ENCODE data around the gene HSPA1A.
"Not testable (repeated sequence)": the region's sequence is repeated elsewhere in the genome, so short reads cannot be mapped to it uniquely, and the experiment has no call there.

The HSPA1A gene

GRCh38 chr6:31796993-31797385 lies 18.4 kb upstream of the HSPA1A start:
- peaks cover 55% of the 10 kb centered on the region for H3K79me2 ChIP-seq (ENCODE audit: insufficient read depth, low read length)
- peak overlapping the region; percentile 66 for H3K4me2 ChIP-seq (ENCODE audit: low read depth, low read length, poor library complexity, severe bottlenecking)
- no peaks in the 10 kb centered on the region for H3K36me3 ChIP-seq (ENCODE audit: insufficient read depth, low read length)
- peaks cover 7% of the 10 kb centered on the region for H3K27me3 ChIP-seq (ENCODE audit: insufficient read depth, low read length, poor library complexity, severe bottlenecking)
- peaks cover 42% of the 10 kb centered on the region for H3K4me1 ChIP-seq (ENCODE audit: insufficient read depth, low read length, poor library complexity, severe bottlenecking)
- H4K20me1 ChIP-seq (ENCODE audit: insufficient read depth, low read length, poor library complexity, severe bottlenecking) = peaks cover 19% of the 10 kb centered on the region
- peaks cover 9% of the 10 kb centered on the region; the same call in 1 of the 2 replicates for H3F3A ChIP-seq (ENCODE audit: low read depth)
- no peak overlapping the region for H2AFZ ChIP-seq (ENCODE audit: low read length)
- H3K9me2 ChIP-seq (replicated peaks; ENCODE audit: low read depth, low read length) = no peaks in the 10 kb centered on the region
- no peaks in the 10 kb centered on the region for H3K9me3 ChIP-seq (ENCODE audit: insufficient read depth, low read depth, low read length)
- peak overlapping the region; percentile 64 for H3K4me3 ChIP-seq (ENCODE audit: low read length, poor library complexity, severe bottlenecking)
- H3K9ac ChIP-seq (ENCODE audit: low read depth, low read length, poor library complexity, severe bottlenecking) = peak overlapping the region; percentile 65
- TF ChIP-seq CTCF (conservative IDR thresholded peaks at IDR 0.05; ENCODE audit: low read length) (no peak), EZH2phosphoT487 (IDR thresholded peaks at IDR 0.05; ENCODE audit: borderline replicate concordance) (no peak)

GRCh38 chr6:31797588-31797987 lies 17.8 kb upstream of the HSPA1A start:
- Histone ChIP-seq H3K9ac (ENCODE audit: low read depth, low read length, poor library complexity, severe bottlenecking) (peak overlapping the region; percentile 65), H3K9me3 (ENCODE audit: insufficient read depth, low read depth, low read length) (no peaks in the 10 kb centered on the region), H4K20me1 (ENCODE audit: insufficient read depth, low read length, poor library complexity, severe bottlenecking) (peaks cover 19% of the 10 kb centered on the region), H2AFZ (ENCODE audit: low read length) (no peak overlapping the region), H3K4me3 (ENCODE audit: low read length, poor library complexity, severe bottlenecking) (peak overlapping the region; percentile 64), H3K4me1 (ENCODE audit: insufficient read depth, low read length, poor library complexity, severe bottlenecking) (peaks cover 42% of the 10 kb centered on the region), H3K9me2 (replicated peaks; ENCODE audit: low read depth, low read length) (no peaks in the 10 kb centered on the region), H3K27me3 (ENCODE audit: insufficient read depth, low read length, poor library complexity, severe bottlenecking) (peaks cover 7% of the 10 kb centered on the region), H3K79me2 (ENCODE audit: insufficient read depth, low read length) (peaks cover 53% of the 10 kb centered on the region), H3K4me2 (ENCODE audit: low read depth, low read length, poor library complexity, severe bottlenecking) (peak overlapping the region; percentile 66), H3K36me3 (ENCODE audit: insufficient read depth, low read length) (no peaks in the 10 kb centered on the region), H3F3A (ENCODE audit: low read depth) (peaks cover 9% of the 10 kb centered on the region; the same call in 1 of the 2 replicates)
- TF ChIP-seq EZH2phosphoT487 (IDR thresholded peaks at IDR 0.05; ENCODE audit: borderline replicate concordance) (no peak), CTCF (conservative IDR thresholded peaks at IDR 0.05; ENCODE audit: low read length) (no peak)

GRCh38 chr6:31799781-31800180 lies 15.6 kb upstream of the HSPA1A start:
- no peaks in the 10 kb centered on the region for H3K9me3 ChIP-seq (ENCODE audit: insufficient read depth, low read depth, low read length)
- H3F3A ChIP-seq (ENCODE audit: low read depth) = peaks cover 9% of the 10 kb centered on the region; the same call in 1 of the 2 replicates
- H3K9ac ChIP-seq (ENCODE audit: low read depth, low read length, poor library complexity, severe bottlenecking) = peak overlapping the region; percentile 12
- peaks cover 50% of the 10 kb centered on the region for H3K79me2 ChIP-seq (ENCODE audit: insufficient read depth, low read length)
- H3K36me3 ChIP-seq (ENCODE audit: insufficient read depth, low read length) = no peaks in the 10 kb centered on the region
- no peak overlapping the region for H3K4me3 ChIP-seq (ENCODE audit: low read length, poor library complexity, severe bottlenecking)
- H3K4me1 ChIP-seq (ENCODE audit: insufficient read depth, low read length, poor library complexity, severe bottlenecking) = peaks cover 29% of the 10 kb centered on the region
- H3K4me2 ChIP-seq (ENCODE audit: low read depth, low read length, poor library complexity, severe bottlenecking) = no peak overlapping the region
- peaks cover under 1% of the 10 kb centered on the region for H4K20me1 ChIP-seq (ENCODE audit: insufficient read depth, low read length, poor library complexity, severe bottlenecking)
- TF ChIP-seq CTCF (conservative IDR thresholded peaks at IDR 0.05; ENCODE audit: low read length) = no peak
- no peak for TF ChIP-seq EZH2phosphoT487 (IDR thresholded peaks at IDR 0.05; ENCODE audit: borderline replicate concordance)
- H2AFZ ChIP-seq (ENCODE audit: low read length) = no peak overlapping the region
- no peaks in the 10 kb centered on the region for H3K9me2 ChIP-seq (replicated peaks; ENCODE audit: low read depth, low read length)
- H3K27me3 ChIP-seq (ENCODE audit: insufficient read depth, low read length, poor library complexity, severe bottlenecking) = peaks cover 7% of the 10 kb centered on the region

GRCh38 chr6:31801031-31801927 lies 14.1 kb upstream of the HSPA1A start:
- peaks cover 58% of the 10 kb centered on the region for H3K79me2 ChIP-seq (ENCODE audit: insufficient read depth, low read length)

More at GRCh38 chr6:31801031-31801927, 14.1 kb upstream of the HSPA1A start:
- H3K4me3 ChIP-seq (ENCODE audit: low read length, poor library complexity, severe bottlenecking); H3K9me2 ChIP-seq (replicated peaks; ENCODE audit: low read depth, low read length); H2AFZ ChIP-seq (ENCODE audit: low read length); H3F3A ChIP-seq (ENCODE audit: low read depth); H3K4me2 ChIP-seq (ENCODE audit: low read depth, low read length, poor library complexity, severe bottlenecking); H4K20me1 ChIP-seq (ENCODE audit: insufficient read depth, low read length, poor library complexity, severe bottlenecking); H3K9me3 ChIP-seq (ENCODE audit: insufficient read depth, low read depth, low read length); H3K9ac ChIP-seq (ENCODE audit: low read depth, low read length, poor library complexity, severe bottlenecking); H3K27me3 ChIP-seq (ENCODE audit: insufficient read depth, low read length, poor library complexity, severe bottlenecking); H3K36me3 ChIP-seq (ENCODE audit: insufficient read depth, low read length): not testable (repeated sequence)
- peaks cover 35% of the 10 kb centered on the region for H3K4me1 ChIP-seq (ENCODE audit: insufficient read depth, low read length, poor library complexity, severe bottlenecking)
